Measurements from ENCODE around the gene DSN1. TPM values are rescaled to one million over a fixed set of nuclear protein-coding genes. Genes with fewer than 3 reads are reported as not detected.

Gene DSN1
- total and polyA plus RNA-seq, 4 donors, result 3.5 to 14.6 (median 5.1) TPM

- DNase-seq (ENCODE audit: low spot score), result peak; percentile 81
Measured at GRCh38 chr20:36808317-36809257, 35.0 kb upstream of the DSN1 start.

DNA sequence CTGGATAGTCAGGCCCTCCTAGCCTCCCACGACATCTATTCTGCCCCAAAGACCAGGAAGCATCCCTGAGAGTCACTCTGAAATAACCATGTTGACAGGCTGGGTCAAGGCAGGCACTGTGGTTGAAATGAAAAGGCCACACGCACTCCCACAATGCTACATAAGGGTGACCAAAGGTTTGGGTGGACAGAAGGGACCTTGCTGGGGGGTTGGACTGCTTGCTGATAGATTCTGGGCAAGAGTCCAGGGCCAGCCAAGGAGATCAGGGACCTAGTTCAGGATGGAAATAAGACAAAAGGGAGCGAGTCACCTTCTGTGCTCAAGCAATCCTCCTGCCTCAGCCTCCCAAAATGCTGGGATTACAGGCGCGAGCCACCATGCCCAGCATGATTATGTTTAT lies 32.5 kb upstream of the DSN1 start:
- no peaks in the 10 kb centered on the region for H3K9me3 ChIP-seq (ENCODE audit: control insufficient read depth in 4 of 4, low read length in 3 of 4)
- no peaks in the 10 kb centered on the region for H3K4me1 ChIP-seq (ENCODE audit: control insufficient read depth in 4 of 4, insufficient read depth in 4 of 4, low read length in 3 of 4)
- H3K4me3 ChIP-seq (ENCODE audit: low read depth in 1 of 3, low read length in 3 of 3), result no peak overlapping the region
- H3K9ac ChIP-seq (ENCODE audit: low read depth in 1 of 2, low read length in 2 of 2), result no peak overlapping the region
- H3K36me3 ChIP-seq (ENCODE audit: control insufficient read depth in 4 of 4, insufficient read depth in 3 of 4, low read depth in 1 of 4, low read length in 3 of 4), result peaks cover 0 to 14% (median 1%) of the 10 kb centered on the region in 4 donors
- WGBS, result 94% methylated on average over 5 of the region's 5 CpGs
- no peak for DNase-seq (ENCODE audit: low spot score)
- TF ChIP-seq RAD21 (IDR thresholded peaks at IDR 0.05), result no peak
- TF ChIP-seq SP1 (IDR thresholded peaks at IDR 0.05), result no peak
- no peak for TF ChIP-seq HNF4A (conservative IDR thresholded peaks at IDR 0.05)
- no peak for TF ChIP-seq YY1 (IDR thresholded peaks at IDR 0.05)
- TF ChIP-seq MAX (IDR thresholded peaks at IDR 0.05), result no peak
- TF ChIP-seq HNF4G (IDR thresholded peaks at IDR 0.05), result no peak
- no peak for TF ChIP-seq ATF3 (IDR thresholded peaks at IDR 0.05)
- no peak for TF ChIP-seq NR2F2 (IDR thresholded peaks at IDR 0.05)
- H3K27me3 ChIP-seq (ENCODE audit: control insufficient read depth in 4 of 4, insufficient read depth in 4 of 4, low read length in 3 of 4), result no peaks in the 10 kb centered on the region
- H3K27ac ChIP-seq (ENCODE audit: low read depth in 1 of 2, low read length in 2 of 2), result no peak overlapping the region

More at GRCh38 chr20:36808317-36809257, 35.0 kb upstream of the DSN1 start:
- 73% methylated on average over 19 of the region's 19 CpGs for WGBS
- H3K9me3 ChIP-seq (ENCODE audit: control insufficient read depth in 4 of 4, low read length in 3 of 4), result no peaks in the 10 kb centered on the region
- H3K4me3 ChIP-seq (ENCODE audit: low read depth in 1 of 3, low read length in 3 of 3), result no peak overlapping the region
- H3K9ac ChIP-seq (ENCODE audit: low read depth in 1 of 2, low read length in 2 of 2), result no peak overlapping the region
- no peak overlapping the region for H3K27ac ChIP-seq (ENCODE audit: low read depth in 1 of 2, low read length in 2 of 2)
- peak; percentile 30 to 70 for TF ChIP-seq RAD21 (IDR thresholded peaks at IDR 0.05)
- TF ChIP-seq, protein P1, sequence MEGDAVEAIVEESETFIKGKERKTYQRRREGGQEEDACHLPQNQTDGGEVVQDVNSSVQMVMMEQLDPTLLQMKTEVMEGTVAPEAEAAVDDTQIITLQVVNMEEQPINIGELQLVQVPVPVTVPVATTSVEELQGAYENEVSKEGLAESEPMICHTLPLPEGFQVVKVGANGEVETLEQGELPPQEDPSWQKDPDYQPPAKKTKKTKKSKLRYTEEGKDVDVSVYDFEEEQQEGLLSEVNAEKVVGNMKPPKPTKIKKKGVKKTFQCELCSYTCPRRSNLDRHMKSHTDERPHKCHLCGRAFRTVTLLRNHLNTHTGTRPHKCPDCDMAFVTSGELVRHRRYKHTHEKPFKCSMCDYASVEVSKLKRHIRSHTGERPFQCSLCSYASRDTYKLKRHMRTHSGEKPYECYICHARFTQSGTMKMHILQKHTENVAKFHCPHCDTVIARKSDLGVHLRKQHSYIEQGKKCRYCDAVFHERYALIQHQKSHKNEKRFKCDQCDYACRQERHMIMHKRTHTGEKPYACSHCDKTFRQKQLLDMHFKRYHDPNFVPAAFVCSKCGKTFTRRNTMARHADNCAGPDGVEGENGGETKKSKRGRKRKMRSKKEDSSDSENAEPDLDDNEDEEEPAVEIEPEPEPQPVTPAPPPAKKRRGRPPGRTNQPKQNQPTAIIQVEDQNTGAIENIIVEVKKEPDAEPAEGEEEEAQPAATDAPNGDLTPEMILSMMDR (IDR thresholded peaks at IDR 0.05; ENCODE audit: low read depth, low read length, missing input control), result peak; percentile 46
- TF ChIP-seq, protein P2, sequence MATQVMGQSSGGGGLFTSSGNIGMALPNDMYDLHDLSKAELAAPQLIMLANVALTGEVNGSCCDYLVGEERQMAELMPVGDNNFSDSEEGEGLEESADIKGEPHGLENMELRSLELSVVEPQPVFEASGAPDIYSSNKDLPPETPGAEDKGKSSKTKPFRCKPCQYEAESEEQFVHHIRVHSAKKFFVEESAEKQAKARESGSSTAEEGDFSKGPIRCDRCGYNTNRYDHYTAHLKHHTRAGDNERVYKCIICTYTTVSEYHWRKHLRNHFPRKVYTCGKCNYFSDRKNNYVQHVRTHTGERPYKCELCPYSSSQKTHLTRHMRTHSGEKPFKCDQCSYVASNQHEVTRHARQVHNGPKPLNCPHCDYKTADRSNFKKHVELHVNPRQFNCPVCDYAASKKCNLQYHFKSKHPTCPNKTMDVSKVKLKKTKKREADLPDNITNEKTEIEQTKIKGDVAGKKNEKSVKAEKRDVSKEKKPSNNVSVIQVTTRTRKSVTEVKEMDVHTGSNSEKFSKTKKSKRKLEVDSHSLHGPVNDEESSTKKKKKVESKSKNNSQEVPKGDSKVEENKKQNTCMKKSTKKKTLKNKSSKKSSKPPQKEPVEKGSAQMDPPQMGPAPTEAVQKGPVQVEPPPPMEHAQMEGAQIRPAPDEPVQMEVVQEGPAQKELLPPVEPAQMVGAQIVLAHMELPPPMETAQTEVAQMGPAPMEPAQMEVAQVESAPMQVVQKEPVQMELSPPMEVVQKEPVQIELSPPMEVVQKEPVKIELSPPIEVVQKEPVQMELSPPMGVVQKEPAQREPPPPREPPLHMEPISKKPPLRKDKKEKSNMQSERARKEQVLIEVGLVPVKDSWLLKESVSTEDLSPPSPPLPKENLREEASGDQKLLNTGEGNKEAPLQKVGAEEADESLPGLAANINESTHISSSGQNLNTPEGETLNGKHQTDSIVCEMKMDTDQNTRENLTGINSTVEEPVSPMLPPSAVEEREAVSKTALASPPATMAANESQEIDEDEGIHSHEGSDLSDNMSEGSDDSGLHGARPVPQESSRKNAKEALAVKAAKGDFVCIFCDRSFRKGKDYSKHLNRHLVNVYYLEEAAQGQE (IDR thresholded peaks at IDR 0.05), result no peak
- no peaks in the 10 kb centered on the region for H3K4me1 ChIP-seq (ENCODE audit: control insufficient read depth in 4 of 4, insufficient read depth in 4 of 4, low read length in 3 of 4)
- H3K27me3 ChIP-seq (ENCODE audit: control insufficient read depth in 4 of 4, insufficient read depth in 4 of 4, low read length in 3 of 4), result no peaks in the 10 kb centered on the region
- H3K36me3 ChIP-seq (ENCODE audit: control insufficient read depth in 4 of 4, insufficient read depth in 3 of 4, low read depth in 1 of 4, low read length in 3 of 4), result peaks cover 0 to 7% (median 1%) of the 10 kb centered on the region in 4 donors
